Hair follicle dermal papilla cell (primary cell): ENCODE measurements around the gene AMER3. TPM values are rescaled to one million over a fixed set of nuclear protein-coding genes. Genes with fewer than 3 reads are reported as not detected.

Source experiments
- total RNA-seq: library from RNA; depleted of rRNA; stranded (reverse); fragments of >200 nt; gene quantifications from 2 replicates; pipeline ENCODE4 v1.2.3, GENCODE V29; 2012

AMER3 gene
- total RNA-seq, result not detected in 2 replicates

GRCh38 chr2:130755256-130756052 lies at the start of gene AMER3:
Gene AMER3, plus strand, starts transcription at chr2:130755540. Its CDS starts 6,533 bp downstream, at chr2:130762073.

GRCh38 chr2:130728549-130729316 lies 26.6 kb upstream of the AMER3 start, which contains the start of gene GPR148:
Gene GPR148, plus strand, starts transcription at chr2:130729070. Its CDS starts 82 bp downstream, at chr2:130729152.

Other genes starting within 250 kb of the AMER3 start
- gene POTEI, start 246.2 kb upstream of the AMER3 start, total RNA-seq, result not detected in 2 replicates
- gene CFC1B, start 234.3 kb upstream of the AMER3 start, total RNA-seq, result not detected in 2 replicates
- not detected in 2 replicates for gene CFC1, start 156.0 kb upstream of the AMER3 start, total RNA-seq
- not detected in 2 replicates for gene POTEJ, start 144.1 kb upstream of the AMER3 start, total RNA-seq
- gene GPR148, start 26.5 kb upstream of the AMER3 start, total RNA-seq, result not detected in 2 replicates
- 2.4 and 5.5 TPM in 2 replicates for gene ARHGEF4, start 81.4 kb downstream of the AMER3 start, total RNA-seq